GM19467 (cell line): Measurements from ENCODE around the gene STN1.

Experiments
- ATAC-seq: cut with Tn5 transposase; IDR thresholded peaks from one replicate; pipeline ENCODE4 v1.9.1; 2021; ENCODE audit warnings: mild to moderate bottlenecking, moderate library complexity; ENCODE audit not compliant: unreplicated experiment

STN1 gene

GRCh38 chr10:103930449-103930848 is 12.5 kb upstream of the STN1 start:
- ATAC-seq = no peak

- ATAC-seq = no peak
Observed at GRCh38 chr10:103929381-103929921, 11.5 kb upstream of the STN1 start.

- no peak for ATAC-seq
Observed at GRCh38 chr10:103928784-103929183, 10.8 kb upstream of the STN1 start.

GRCh38 chr10:103926722-103927319 is 8.8 kb upstream of the STN1 start:
- no peak for ATAC-seq

- no peak for ATAC-seq
Observed at GRCh38 chr10:103925591-103925990, 7.6 kb upstream of the STN1 start.

GRCh38 chr10:103923502-103923901 is 5.5 kb upstream of the STN1 start:
- no peak for ATAC-seq

- no peak for ATAC-seq
Observed at GRCh38 chr10:103922659-103923058, 4.7 kb upstream of the STN1 start.

- no peak for ATAC-seq
Observed at GRCh38 chr10:103921750-103922195, 3.8 kb upstream of the STN1 start.

- no peak for ATAC-seq
Observed at GRCh38 chr10:103921248-103921647, 3.3 kb upstream of the STN1 start.

- no peak for ATAC-seq
Observed at GRCh38 chr10:103919648-103920025, 1.7 kb upstream of the STN1 start.

- ATAC-seq = peak; percentile 9
Observed at GRCh38 chr10:103917302-103918052, 507 bp downstream of the STN1 start.

- no peak for ATAC-seq
Observed at GRCh38 chr10:103916876-103917275, 1.1 kb downstream of the STN1 start.

- ATAC-seq = no peak
Observed at GRCh38 chr10:103916254-103916653, 1.7 kb downstream of the STN1 start.

- ATAC-seq = no peak
Observed at GRCh38 chr10:103915796-103916195, 2.2 kb downstream of the STN1 start.

- no peak for ATAC-seq
Observed at GRCh38 chr10:103912759-103913158, 5.2 kb downstream of the STN1 start.

GRCh38 chr10:103911021-103911459 is 6.9 kb downstream of the STN1 start:
- no peak for ATAC-seq

- ATAC-seq = no peak
Observed at GRCh38 chr10:103910442-103911012, 7.5 kb downstream of the STN1 start.

GRCh38 chr10:103905441-103905840 is 12.5 kb downstream of the STN1 start:
- ATAC-seq = no peak

- no peak for ATAC-seq
Observed at GRCh38 chr10:103901299-103901698, 16.7 kb downstream of the STN1 start.

- ATAC-seq = no peak
Observed at GRCh38 chr10:103899312-103899711, 18.7 kb downstream of the STN1 start.

- ATAC-seq = no peak
Observed at GRCh38 chr10:103897241-103897774, 20.7 kb downstream of the STN1 start.

- no peak for ATAC-seq
Observed at GRCh38 chr10:103896225-103896624, 21.8 kb downstream of the STN1 start.
